HepG2 (cell line): ENCODE data around the gene MYO7A. TPM values are rescaled to one million over a fixed set of nuclear protein-coding genes. Genes with fewer than 3 reads are reported as not detected.

Experiments
- ATF7-NPFF ChIP-seq: sonication (generic); formaldehyde crosslinking; IDR thresholded peaks from 2 replicates; pipeline ENCODE4 v1.8.1; 2023; ENCODE audit warnings: mild to moderate bottlenecking, low read depth, missing genetic modification reagents, moderate library complexity
- EED ChIP-seq: sonication (generic); formaldehyde crosslinking; IDR thresholded peaks from 2 replicates; pipeline ENCODE4 v1.5.0; 2020; ENCODE audit warnings: mild to moderate bottlenecking, missing genetic modification reagents
- ELF1 ChIP-seq: sonication (generic); formaldehyde crosslinking; IDR thresholded peaks from 2 replicates; pipeline ENCODE4 v1.4.0; 2020; ENCODE audit warnings: missing genetic modification reagents
- FOSL1 ChIP-seq: sonication (generic); formaldehyde crosslinking; IDR thresholded peaks from 2 replicates; pipeline ENCODE4 v1.9.0; 2021; ENCODE audit warnings: missing genetic modification reagents, borderline replicate concordance
- FOXA3 ChIP-seq: IDR thresholded peaks from 2 replicates; pipeline ENCODE4 v1.6.1; 2016; ENCODE audit warnings: missing genetic modification reagents, missing compliant biosample characterization
- MAX ChIP-seq: IDR thresholded peaks from 2 replicates; pipeline ENCODE4 v1.6.1; 2012; ENCODE audit warnings: inconsistent platforms
- NCOA2 ChIP-seq: sonication (generic); formaldehyde crosslinking; IDR thresholded peaks from 2 replicates; pipeline ENCODE4 v1.8.0; 2022; ENCODE audit warnings: inconsistent platforms
- NFIC ChIP-seq: IDR thresholded peaks from 2 replicates; pipeline ENCODE4 v1.6.1; 2012; ENCODE audit warnings: mild to moderate bottlenecking, low read length, inconsistent platforms
- NR1H2 ChIP-seq: sonication (generic); formaldehyde crosslinking; IDR thresholded peaks from 2 replicates; pipeline ENCODE4 v1.8.1; 2022; ENCODE audit warnings: low read depth, missing genetic modification reagents, borderline replicate concordance
- RFX3 ChIP-seq: IDR thresholded peaks from 2 replicates; pipeline ENCODE4 v1.6.1; 2016; ENCODE audit warnings: missing biosample characterization, missing genetic modification reagents
- RORA ChIP-seq: sonication (generic); formaldehyde crosslinking; IDR thresholded peaks from 2 replicates; pipeline ENCODE4 v1.5.0; 2020; ENCODE audit warnings: mild to moderate bottlenecking, missing genetic modification reagents, moderate library complexity
- SALL1 ChIP-seq: sonication (generic); formaldehyde crosslinking; IDR thresholded peaks from 2 replicates; pipeline ENCODE4 v1.8.0; 2022; ENCODE audit warnings: mild to moderate bottlenecking, missing genetic modification reagents
- SMYD3 ChIP-seq: sonication (generic); formaldehyde crosslinking; IDR thresholded peaks from 2 replicates; pipeline ENCODE4 v1.8.1; 2023; ENCODE audit warnings: mild to moderate bottlenecking, missing genetic modification reagents
- TBP ChIP-seq: sonication (generic); formaldehyde crosslinking; IDR thresholded peaks from 2 replicates; pipeline ENCODE4 v1.5.0; 2020; ENCODE audit warnings: missing genetic modification reagents
- TEAD3 ChIP-seq: optimal IDR thresholded peaks from 2 replicates; pipeline ENCODE3; 2016; ENCODE audit warnings: borderline replicate concordance
- ZBTB38 ChIP-seq: sonication (generic); formaldehyde crosslinking; IDR thresholded peaks from 2 replicates; pipeline ENCODE4 v1.5.1; 2020; ENCODE audit warnings: mild to moderate bottlenecking, missing genetic modification reagents
- ZBTB44 ChIP-seq: sonication (generic); formaldehyde crosslinking; IDR thresholded peaks from 2 replicates; pipeline ENCODE4 v1.4.0; 2020; ENCODE audit warnings: missing genetic modification reagents
- ZFP1 ChIP-seq: IDR thresholded peaks from 2 replicates; pipeline ENCODE4 v1.6.1; 2016
- ZNF251 ChIP-seq: sonication (generic); formaldehyde crosslinking; IDR thresholded peaks from 2 replicates; pipeline ENCODE4 v1.9.0; 2021; ENCODE audit warnings: mild to moderate bottlenecking, missing genetic modification reagents
- ZNF292 ChIP-seq: sonication (generic); formaldehyde crosslinking; IDR thresholded peaks from 2 replicates; pipeline ENCODE4 v1.8.1; 2022; ENCODE audit warnings: mild to moderate bottlenecking, low read depth, missing genetic modification reagents, borderline replicate concordance
- ZNF563 ChIP-seq: sonication (generic); formaldehyde crosslinking; IDR thresholded peaks from 2 replicates; pipeline ENCODE4 v1.8.0; 2022; ENCODE audit warnings: mild to moderate bottlenecking, moderate library complexity, missing genetic modification reagents
- ZNF614 ChIP-seq: IDR thresholded peaks from 2 replicates; pipeline ENCODE4 v1.6.1; 2018; ENCODE audit warnings: missing biosample characterization, missing genetic modification reagents, inconsistent platforms, borderline replicate concordance
- polyA plus RNA-seq, 8 experiments: library from polyadenylated mRNA; depleted of rRNA in 3 of 8; stranded (reverse) in 7 of 8; unstranded in 1 of 8; fragments of >200 nt; fragmentation: Illumina TruSeq in 4 of 8; extraction: Trizol in 4 of 8; gene quantifications; 2 replicates each; pipeline versions ENCODE4 v1.2.1 to v1.2.3, GENCODE V29; 2011 to 2016; ENCODE audit warnings: low read depth in 4 of 8, missing spikeins in 1 of 8, mixed read lengths in 1 of 8; ENCODE audit not compliant: insufficient read depth in 1 of 8
- total RNA-seq, 5 experiments: library from RNA; depleted of rRNA; stranded (reverse); fragments of >200 nt; fragmentation: Illumina TruSeq; extraction: Trizol; gene quantifications; 2 replicates each; pipeline ENCODE4 v1.2.3, GENCODE V29; 2016; ENCODE audit warnings: low read depth in 1 of 5
- TF ChIP-seq, protein P1 (sequence below): sonication (generic); formaldehyde crosslinking; IDR thresholded peaks from 2 replicates; pipeline ENCODE4 v1.9.0; 2021; ENCODE audit warnings: missing genetic modification reagents, mild to moderate bottlenecking, borderline replicate concordance
- TF ChIP-seq, protein P2 (sequence below): sonication (generic); formaldehyde crosslinking; IDR thresholded peaks from 2 replicates; pipeline ENCODE4 v1.8.1; 2023; ENCODE audit warnings: missing genetic modification reagents, mild to moderate bottlenecking, borderline replicate concordance
- TF ChIP-seq, protein P3 (sequence below): sonication (generic); formaldehyde crosslinking; IDR thresholded peaks from 2 replicates; pipeline ENCODE4 v1.5.1; 2020; ENCODE audit warnings: mild to moderate bottlenecking, missing genetic modification reagents, borderline replicate concordance

Gene MYO7A
- total and polyA plus RNA-seq, 2 of the 13 experiments (the other 11 are each of a cell fraction or from before 2014, with no cell fraction given), result 7.5 to 10.0 TPM

- no peak for TF ChIP-seq ZNF563 (CRISPR knock-in tag)
- no peak for TF ChIP-seq ATF7-NPFF
- TF ChIP-seq, protein P1, sequence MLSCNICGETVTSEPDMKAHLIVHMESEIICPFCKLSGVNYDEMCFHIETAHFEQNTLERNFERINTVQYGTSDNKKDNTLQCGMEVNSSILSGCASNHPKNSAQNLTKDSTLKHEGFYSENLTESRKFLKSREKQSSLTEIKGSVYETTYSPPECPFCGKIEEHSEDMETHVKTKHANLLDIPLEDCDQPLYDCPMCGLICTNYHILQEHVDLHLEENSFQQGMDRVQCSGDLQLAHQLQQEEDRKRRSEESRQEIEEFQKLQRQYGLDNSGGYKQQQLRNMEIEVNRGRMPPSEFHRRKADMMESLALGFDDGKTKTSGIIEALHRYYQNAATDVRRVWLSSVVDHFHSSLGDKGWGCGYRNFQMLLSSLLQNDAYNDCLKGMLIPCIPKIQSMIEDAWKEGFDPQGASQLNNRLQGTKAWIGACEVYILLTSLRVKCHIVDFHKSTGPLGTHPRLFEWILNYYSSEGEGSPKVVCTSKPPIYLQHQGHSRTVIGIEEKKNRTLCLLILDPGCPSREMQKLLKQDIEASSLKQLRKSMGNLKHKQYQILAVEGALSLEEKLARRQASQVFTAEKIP (CRISPR knock-in tag), result no peak
- no peak for TF ChIP-seq SMYD3
- no peak for TF ChIP-seq ZFP1 (CRISPR knock-in tag)
- no peak for TF ChIP-seq ZBTB44
- TF ChIP-seq ELF1 (CRISPR knock-in tag), result 0 out of 2 replicates have a peak, but pooled peaks have one; percentile 15
- TF ChIP-seq NFIC, result no peak
- TF ChIP-seq ZNF614 (CRISPR knock-in tag), result peak; percentile 37; the same call in 1 of the 2 replicates
- peak; percentile 79 for TF ChIP-seq ZNF292 (CRISPR knock-in tag)
- peak; percentile 38; the same call in 1 of the 2 replicates for TF ChIP-seq ZBTB38 (CRISPR knock-in tag)
- peak; percentile 50; the same call in 1 of the 2 replicates for TF ChIP-seq SALL1 (CRISPR knock-in tag)
- no peak for TF ChIP-seq NR1H2
- no peak for TF ChIP-seq NCOA2 (CRISPR knock-in tag)
- no peak for TF ChIP-seq EED (CRISPR knock-in tag)
- TF ChIP-seq MAX, result peak; percentile 44; the same call in 1 of the 2 replicates
- peak; percentile 54 for TF ChIP-seq TEAD3
- TF ChIP-seq, protein P2, sequence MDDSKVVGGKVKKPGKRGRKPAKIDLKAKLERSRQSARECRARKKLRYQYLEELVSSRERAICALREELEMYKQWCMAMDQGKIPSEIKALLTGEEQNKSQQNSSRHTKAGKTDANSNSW, result no peak
- TF ChIP-seq TBP (CRISPR knock-in tag), result no peak
- no peak for TF ChIP-seq RORA (CRISPR knock-in tag)
- TF ChIP-seq RFX3 (CRISPR knock-in tag), result no peak
- TF ChIP-seq FOSL1 (CRISPR knock-in tag), result no peak
- TF ChIP-seq FOXA3, result peak; percentile 75; the same call in 1 of the 2 replicates
- TF ChIP-seq, protein P3, sequence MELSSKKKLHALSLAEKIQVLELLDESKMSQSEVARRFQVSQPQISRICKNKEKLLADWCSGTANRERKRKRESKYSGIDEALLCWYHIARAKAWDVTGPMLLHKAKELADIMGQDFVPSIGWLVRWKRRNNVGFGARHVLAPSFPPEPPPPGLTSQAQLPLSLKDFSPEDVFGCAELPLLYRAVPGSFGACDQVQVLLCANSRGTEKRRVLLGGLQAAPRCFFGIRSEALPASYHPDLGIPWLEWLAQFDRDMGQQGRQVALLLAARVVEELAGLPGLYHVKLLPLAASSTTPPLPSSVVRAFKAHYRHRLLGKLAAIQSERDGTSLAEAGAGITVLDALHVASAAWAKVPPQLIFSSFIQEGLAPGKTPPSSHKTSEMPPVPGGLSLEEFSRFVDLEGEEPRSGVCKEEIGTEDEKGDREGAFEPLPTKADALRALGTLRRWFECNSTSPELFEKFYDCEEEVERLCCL, result no peak
- no peak for TF ChIP-seq ZNF251
Observed at GRCh38 chr11:77086521-77087472, 41.2 kb upstream of the MYO7A start (continued).
